Activated effector memory CD4-positive, alpha-beta T cell treated with Interleukin-2 at 50 U/mL for 16 hours (primary cell): Measurements from ENCODE around the gene MAPRE3.

Experiments used
- DNase-seq: peaks from one replicate; pipeline ENCODE4 v3.0.0-alpha.2; 2020

Gene MAPRE3

DNA sequence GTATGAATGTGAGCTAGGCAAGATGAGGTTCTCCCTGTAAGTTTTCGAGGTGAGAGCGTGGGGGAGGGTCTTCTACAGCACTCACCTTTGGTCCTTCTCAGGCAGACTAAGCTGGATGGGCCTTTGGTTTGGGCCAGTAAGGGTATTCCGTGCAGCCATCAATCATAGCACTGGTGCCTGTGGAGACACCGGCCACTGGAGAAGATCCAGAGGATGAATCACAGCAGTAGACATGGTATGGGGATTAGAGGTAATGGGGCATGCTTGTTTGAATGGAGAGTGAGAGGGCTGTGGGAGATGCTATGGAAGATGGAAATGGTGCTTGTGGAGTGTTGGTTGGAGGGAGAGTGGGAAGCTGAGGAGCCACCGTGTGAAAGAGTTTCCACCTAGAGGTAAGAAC lies 16.1 kb downstream of the MAPRE3 start:
- DNase-seq: no peak

DNA sequence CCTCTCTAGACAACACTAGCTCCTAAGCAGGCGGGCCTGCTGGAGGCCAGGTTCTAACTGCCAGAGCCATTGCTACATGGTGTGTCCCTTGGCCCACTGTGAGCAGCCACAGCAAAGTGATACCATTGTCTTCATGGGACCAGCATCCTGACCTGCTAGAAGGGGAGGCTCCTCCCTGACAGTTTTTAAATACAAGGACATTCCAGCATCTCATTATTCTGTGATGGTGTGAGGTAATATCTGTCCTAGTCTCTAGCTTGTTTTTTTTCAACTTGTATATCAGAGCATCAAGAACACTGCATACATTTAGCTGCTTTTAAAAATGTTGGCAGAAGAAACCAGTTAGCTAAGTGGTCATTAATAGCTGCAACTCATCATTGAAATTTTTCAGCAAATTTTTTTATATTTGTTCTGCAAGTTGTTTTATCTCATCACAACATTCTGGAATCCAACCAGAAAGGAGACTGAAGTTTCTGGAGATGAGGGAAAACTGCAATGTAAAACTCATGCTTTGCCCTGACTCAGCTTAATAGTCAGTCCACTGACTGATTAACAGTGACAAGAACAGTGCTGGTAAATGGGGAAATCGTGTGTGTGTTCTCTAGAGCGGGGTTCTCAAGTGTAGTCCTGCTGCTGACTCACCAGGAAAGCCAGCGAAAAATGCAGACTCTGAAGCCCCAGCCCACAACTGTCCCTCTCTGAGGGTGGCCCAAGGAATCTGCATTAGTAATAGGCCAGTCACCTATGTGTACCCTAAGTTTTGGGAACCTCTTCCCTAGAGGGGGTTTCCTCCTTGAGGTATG lies 17.8 kb downstream of the MAPRE3 start:
- no peak for DNase-seq

- no peak for DNase-seq
Measured at GRCh38 chr2:26989156-26989555, 18.7 kb downstream of the MAPRE3 start.

- no peak for DNase-seq
Measured at GRCh38 chr2:26991717-26992116, 21.3 kb downstream of the MAPRE3 start.

- no peak for DNase-seq
Measured at GRCh38 chr2:26993768-26994167, 23.3 kb downstream of the MAPRE3 start.

GRCh38 chr2:26994983-26995382 lies 24.5 kb downstream of the MAPRE3 start:
- no peak for DNase-seq

- no peak for DNase-seq
Measured at GRCh38 chr2:26997394-26997793, 27.0 kb downstream of the MAPRE3 start.

GRCh38 chr2:26998323-26998722 lies 27.9 kb downstream of the MAPRE3 start:
- no peak for DNase-seq

DNA sequence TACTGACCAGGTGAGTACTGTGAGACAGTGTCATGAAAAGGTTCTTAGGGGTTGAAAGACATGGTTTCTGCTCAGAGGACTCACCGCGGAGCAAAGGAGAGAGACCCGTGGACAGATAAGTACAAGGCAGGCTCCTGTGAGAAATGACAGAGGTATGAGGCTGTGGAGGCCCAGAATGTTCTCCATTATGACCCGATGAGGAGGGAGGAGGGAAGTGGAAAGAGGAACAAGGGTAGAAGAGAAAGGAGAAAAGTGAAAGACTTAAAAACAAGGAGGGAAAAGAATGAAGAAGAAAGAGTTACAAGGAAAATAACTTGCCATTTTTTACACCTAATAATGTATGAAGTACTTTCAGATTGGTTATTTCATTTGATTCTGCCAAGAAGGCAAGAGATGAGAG lies 29.8 kb downstream of the MAPRE3 start:
- no peak for DNase-seq

DNA sequence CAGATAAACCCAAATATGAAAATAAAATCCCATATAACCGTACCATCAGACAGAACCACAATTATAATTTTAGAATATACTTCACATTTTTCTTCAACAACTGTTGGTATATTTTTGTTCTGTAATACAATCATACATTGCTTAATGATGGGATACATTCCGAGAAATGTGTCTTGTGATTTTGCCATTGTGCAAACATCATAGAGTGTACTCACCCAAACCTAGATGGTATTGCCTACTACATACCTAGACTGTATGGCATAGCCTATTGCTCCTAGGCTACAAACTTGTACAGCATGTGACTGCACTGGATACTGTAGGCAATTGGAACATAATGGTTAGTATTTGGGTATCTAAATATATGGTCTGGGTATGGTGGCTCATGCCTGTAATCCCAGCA lies 30.6 kb downstream of the MAPRE3 start:
- DNase-seq: no peak

DNA sequence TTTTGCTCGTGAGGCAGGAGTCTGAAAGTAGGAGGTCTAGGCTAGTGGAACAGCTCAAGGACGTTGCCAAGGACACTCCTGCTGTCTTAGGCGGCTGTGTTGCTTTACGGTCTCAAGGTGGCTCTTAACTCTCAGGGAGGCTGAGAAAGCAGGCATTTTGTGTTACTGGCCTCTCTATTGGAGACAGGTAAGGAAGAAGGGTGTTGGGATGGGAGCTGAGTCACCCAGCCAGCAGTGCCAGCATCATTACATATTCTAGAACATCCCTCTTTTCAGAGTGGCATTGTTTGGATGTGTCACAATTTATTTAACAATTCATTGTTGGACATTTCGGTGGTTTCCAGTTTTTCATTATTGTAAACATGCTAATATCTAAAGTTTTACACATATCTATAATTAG lies 31.5 kb downstream of the MAPRE3 start:
- no peak for DNase-seq

DNA sequence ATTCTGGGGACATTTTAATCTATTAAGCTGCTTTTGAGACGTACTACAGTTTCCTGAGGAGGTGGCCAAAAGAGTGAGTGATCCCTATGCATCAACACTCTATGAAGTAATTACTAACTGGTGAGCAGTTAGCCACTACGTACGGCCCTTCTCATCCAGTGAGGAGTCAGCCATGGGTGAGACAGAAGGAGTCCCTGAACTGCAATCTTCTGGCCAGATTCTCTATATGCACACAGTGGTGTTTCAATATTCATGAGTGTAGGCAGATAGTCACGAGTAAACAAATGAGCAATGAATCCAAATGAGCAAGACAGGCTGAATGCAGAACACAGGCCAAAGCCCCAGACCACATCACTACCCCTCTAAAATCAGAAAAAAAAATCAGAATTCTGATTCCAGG lies 32.6 kb downstream of the MAPRE3 start:
- no peak for DNase-seq

GRCh38 chr2:27003857-27004256 lies 33.4 kb downstream of the MAPRE3 start:
- no peak for DNase-seq

GRCh38 chr2:27006602-27007415 lies 36.4 kb downstream of the MAPRE3 start:
- DNase-seq: no peak

DNA sequence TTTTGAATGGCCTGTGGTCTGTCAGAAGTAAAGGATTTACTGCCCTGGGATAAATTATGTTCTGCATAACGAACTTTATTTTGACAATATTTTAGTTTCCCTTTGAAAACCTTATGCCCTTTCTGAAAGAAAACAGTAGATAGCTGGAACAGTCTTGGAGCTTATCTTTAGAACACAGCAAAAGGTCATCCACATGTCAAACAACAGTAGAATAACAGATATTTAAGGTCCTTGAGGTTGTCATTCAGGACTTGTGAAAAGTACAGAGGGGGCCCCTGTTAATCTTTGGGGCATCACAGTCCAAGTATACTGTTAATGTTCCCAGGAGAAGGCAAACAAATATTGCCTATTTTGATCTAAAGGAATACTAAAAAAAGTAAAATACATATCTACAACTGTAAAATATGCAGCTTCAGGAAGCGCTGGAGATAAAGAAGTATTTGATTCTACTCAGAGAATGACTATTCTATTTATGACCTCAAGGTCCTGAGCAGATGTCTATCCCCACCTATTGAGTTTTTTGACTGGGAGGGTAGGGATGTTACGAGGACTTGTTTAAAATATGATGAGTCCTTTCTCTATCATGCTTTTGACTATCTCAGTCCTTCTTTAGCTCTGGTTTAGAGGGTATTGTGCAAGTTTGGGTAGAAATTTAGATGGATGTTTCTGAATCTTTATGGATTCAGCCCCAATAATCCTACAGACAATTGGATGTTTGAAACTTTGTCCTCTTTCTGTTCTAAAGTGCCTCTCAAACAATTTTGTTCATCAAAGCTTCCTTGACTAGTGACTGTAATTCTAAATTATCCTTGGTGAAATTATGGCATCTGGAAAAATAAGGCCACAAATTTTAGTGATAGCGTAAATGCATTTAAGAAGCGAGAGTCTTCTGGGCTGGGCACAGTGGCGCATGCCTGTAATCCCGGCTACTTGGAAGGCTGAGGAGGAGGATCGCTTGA lies 37.3 kb downstream of the MAPRE3 start:
- DNase-seq: no peak

DNA sequence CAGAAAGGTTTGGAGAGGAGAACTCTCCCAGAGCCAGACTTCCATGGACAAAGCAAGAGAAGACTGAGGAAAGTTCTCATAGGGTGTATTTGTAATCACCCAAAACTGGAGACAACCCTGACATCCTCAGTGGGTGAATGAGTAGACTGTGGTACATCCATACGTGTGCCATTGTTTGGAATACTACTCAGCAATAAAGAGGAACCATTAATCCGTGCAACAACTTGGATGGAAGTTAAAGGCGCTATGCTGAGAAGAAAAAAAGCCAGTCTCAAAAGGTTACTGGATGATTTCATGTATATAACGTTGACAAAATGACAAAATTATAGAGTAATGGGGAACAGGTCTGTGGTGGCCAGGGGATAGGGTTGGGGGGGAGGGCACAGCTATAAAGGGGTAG lies 38.2 kb downstream of the MAPRE3 start:
- no peak for DNase-seq

DNA sequence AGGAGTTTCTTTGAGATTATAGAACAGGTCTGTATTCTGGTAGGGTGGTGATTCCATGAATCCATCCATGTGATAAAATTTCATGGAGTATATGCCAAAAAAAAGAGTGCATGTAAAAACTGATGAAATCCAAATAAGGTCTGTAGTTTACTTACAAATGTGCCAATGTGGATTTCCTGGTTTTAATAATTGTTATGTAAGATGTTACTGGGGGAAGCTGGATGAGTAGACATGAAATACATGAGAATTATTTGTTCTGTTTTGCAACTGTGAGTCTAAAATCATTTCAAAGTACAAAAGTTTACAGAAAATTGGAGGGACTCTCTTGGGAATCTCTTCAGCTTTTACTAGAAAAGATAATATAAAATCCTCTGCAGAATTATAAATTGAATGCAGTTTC lies 38.6 kb downstream of the MAPRE3 start:
- no peak for DNase-seq

GRCh38 chr2:27009716-27010115 lies 39.3 kb downstream of the MAPRE3 start:
- DNase-seq: no peak

DNA sequence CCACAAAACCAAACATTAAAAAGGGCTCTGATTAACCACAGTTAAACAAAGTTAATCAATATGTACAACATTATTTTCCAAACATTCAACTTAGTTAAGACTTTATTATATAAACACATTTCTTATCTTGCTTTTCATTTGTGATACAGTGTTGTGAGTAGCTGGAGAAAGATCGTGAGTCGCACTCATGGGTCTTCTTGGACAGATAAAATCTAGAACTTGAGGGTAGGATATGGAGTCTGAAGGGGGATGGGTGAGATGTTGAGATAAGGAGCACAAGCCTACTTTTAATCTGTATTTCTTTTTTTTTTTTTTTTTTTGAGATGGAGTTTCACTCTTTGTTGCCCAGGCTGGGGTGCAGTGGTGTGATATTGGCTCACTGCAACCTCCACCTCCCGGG lies 39.7 kb downstream of the MAPRE3 start:
- DNase-seq: no peak

- no peak for DNase-seq
Measured at GRCh38 chr2:27013738-27014137, 43.3 kb downstream of the MAPRE3 start.

DNA sequence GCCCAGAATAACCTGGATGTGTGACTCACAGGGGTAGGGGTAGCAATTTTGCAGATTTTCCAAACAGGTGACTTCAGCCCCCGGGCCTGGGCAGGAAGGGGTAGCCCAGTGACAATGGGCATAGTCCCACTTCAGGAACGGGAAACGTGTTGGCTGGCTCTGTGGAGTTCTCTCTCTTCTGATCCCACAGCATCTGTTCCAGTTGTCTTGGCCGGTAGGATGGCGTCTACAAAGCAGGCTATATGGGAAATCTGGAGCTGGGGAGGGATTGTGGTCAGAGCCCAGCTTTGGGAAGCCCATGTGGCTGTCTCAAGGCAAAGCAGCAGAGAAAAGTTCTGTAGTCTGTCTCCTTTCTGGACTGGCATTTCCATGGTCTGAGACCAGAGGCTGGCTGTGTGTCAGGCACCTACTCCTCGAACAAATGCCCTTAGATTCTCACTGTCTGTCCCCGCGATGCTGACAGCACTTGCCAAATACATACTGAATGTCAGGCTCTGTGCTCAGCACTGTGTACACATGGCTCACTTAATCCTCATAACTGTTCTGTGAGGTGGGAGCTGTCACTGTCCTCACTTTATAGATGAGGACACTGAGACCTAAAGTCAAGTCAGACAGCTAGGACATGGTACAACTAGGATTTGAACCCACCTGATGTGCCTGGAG lies 44.5 kb downstream of the MAPRE3 start:
- no peak for DNase-seq

GRCh38 chr2:27016801-27017325 lies 46.4 kb downstream of the MAPRE3 start:
- DNase-seq: peak; percentile 8
